HG02852 (cell line): Measurements from ENCODE around the gene SCN3A.

Experiments used
- ATAC-seq: cut with Tn5 transposase; IDR thresholded peaks from one replicate; pipeline ENCODE4 v1.9.1; 2021; ENCODE audit warnings: mild to moderate bottlenecking, moderate library complexity; ENCODE audit not compliant: unreplicated experiment

SCN3A gene

DNA sequence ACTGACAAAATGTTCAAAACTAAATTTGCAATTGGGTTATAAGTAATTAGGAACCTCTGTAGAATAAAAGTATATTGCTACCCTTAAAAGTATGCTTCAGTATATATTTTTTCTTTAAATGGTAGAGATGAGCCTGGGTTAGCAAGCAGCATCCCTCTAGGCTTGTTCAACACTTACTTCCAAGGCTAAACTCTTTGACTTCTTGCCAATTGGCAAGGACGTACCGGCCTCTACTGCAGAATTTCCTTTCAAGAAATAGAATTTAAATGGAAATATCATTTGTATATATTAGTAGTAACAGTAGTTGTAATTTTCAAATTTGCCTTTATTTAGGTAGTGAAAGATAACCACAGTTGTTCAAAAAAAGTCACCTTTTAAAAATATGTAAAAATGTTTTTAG, 143.4 kb downstream of the SCN3A start:
- ATAC-seq: no peak

DNA sequence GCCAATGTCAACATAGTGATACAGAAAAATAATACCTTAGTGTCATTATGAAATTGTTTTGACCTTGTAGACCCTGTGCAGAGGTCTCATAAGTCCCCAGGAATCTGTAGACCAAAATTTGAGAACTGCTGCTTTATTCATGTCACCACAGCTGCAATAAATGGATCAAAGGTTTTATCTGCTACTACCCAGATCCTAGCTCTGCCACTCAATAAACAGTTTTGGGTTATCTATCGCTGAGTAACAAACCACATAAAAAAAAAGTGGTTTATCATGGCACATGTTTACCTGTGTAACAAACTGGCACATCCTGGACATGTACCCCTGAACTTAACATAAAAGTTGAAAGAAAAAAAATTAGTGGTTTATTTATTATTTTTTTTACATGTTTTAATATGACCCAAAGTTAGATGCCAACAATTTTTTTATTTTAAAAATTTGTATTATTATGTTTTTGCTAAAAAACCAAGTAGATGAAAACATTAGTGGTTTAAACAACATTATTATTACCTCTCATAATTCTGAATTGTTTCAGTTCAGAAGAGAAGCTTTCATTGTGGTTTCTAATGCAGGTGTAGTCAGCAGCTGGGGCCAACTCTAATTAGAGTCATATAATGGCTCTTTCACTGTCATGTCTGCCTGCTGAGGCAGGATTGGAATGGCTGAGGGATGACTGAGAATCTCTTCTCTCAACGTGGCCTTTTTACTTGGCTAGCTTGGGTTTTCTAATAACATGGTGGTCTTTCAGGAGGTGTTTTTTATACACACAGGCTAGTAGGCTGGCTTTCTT, 145.2 kb downstream of the SCN3A start:
- ATAC-seq: no peak

DNA sequence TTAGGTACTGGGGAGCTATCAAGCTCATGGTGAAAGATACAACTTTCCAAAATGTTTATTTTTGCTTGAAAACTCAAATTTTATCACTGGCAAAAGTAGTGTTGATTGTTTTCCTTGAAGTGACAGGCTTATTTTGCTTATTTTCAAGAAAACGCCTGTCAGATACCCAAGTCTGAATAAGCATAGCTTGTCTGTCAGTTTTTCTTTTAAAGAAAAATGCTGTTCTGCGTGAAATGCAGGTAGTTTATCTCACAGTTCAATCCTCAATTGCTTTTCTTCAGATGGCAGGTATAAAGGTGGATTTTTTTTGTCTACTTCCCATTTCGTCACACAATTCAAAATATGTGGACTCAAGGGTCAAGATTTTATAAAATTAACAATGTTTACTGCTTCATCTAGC, 145.9 kb downstream of the SCN3A start:
- no peak for ATAC-seq

DNA sequence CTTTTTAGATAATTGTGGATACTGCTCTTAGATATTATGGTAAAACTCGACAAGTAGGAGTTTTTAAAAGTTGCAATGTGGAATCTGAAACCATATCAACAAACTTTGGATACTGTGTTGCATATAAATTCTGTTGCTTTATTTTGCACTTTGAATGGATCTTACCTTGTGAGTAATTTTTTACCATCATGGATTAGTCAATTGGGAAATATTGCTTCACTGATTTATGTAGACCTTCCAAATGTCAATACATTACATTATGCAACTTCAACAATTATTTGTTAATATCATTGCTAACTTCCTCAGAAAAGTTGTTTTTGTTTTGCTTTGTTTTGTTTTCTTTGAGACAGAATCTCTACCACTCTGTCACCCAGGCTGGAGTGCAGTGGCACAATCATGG, 146.5 kb downstream of the SCN3A start:
- no peak for ATAC-seq

GRCh38 chr2:165056564-165056963, 147.3 kb downstream of the SCN3A start:
- no peak for ATAC-seq

DNA sequence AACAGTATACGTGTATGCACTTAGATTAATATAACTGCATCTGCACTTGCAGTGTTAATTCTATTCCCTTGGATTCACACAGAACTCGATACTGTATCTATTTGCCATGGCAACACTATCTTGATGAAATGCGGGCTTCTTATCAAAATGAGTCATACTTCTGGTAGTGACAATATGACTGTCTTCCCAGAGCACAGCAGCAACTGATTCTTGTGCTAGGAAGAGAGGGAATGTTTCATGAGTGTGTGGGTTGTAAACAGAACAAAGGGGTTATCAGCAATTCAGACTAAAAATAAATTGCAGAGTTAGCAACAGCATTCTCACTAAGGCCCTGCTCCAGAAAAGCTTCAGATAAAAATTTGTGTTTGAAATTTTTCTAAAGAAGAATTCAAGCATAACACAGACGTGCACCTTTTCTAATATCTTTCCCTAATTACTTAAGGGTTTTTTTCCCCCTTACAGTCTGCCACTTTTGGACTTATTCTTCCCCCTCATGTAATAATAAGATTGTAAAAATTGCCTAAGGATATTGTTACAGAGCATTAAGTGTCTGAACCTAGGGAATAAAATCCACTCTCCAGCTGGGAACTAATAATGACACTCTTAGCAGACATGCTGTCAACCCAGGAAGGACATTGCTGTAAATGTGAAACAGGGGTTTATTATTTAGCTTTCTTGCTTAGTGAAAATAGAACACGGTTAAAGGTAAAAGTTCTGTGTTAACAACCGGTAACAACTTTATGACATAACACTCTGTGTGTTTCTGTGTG, 148.6 kb downstream of the SCN3A start:
- ATAC-seq: no peak

- ATAC-seq: no peak
Observed at GRCh38 chr2:165054652-165055051, 149.2 kb downstream of the SCN3A start.

DNA sequence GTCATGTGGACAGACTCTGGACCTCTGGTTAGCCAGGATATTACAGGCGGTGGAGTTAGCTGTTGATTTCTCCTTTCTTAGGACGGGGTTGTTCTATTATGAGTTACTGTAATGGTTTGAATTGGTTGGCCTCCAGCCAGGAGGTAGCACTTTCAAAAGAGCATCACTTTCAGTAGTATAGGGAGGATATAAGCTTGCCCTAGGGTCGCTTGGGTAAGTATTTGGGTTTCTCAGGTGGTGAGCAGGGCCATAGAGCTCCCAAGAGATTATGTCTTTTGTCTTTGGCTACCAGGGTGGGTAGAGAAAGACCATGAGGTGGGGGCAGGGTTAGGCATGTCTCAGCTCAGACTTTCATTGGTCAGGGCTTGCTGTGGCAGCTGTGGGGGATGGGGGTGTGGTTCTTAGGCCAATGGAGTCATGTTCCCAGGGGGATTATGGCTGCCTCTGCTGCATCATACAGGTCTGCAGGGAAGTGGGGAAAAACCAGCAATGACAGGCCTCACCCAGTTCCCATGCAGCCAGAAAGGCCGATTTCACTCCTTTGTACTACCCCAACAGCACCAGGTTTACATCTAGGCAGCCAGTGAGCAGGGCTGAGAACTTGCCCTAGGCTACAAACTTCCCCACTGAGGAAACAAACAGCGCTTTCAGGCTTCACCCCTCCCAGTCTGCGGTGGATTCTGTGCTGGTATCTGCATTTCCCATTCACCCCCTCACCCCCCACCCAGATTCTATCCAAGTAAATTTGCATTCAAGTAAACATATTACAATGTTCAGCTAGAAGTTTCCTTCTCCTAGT, 159.1 kb downstream of the SCN3A start:
- no peak for ATAC-seq
